ENCODE measurements around the gene SEC11A.

SEC11A gene

GRCh38 chr15:84669726-84670125 is 46.2 kb downstream of the SEC11A start:
- Histone ChIP-seq H3K9me3 (ENCODE audit: control insufficient read depth, insufficient read depth, low read length) (no peaks in the 10 kb centered on the region), H3K4me1 (ENCODE audit: control insufficient read depth, low read length) (no peaks in the 10 kb centered on the region), H3K9me2 (replicated peaks; ENCODE audit: control insufficient read depth, low read length) (no peaks in the 10 kb centered on the region), H3K27me3 (ENCODE audit: control insufficient read depth, low read length) (no peaks in the 10 kb centered on the region), H3K79me2 (ENCODE audit: control insufficient read depth, low read length) (no peaks in the 10 kb centered on the region), H4K20me1 (ENCODE audit: control insufficient read depth, insufficient read depth, low read depth, low read length) (no peaks in the 10 kb centered on the region), H3K4me3 (ENCODE audit: low read length) (no peak overlapping the region), H3K36me3 (ENCODE audit: control insufficient read depth, low read length) (peaks cover 39% of the 10 kb centered on the region), H3K4me2 (ENCODE audit: low read length) (no peak overlapping the region), H3F3A (ENCODE audit: control insufficient read depth, insufficient read depth) (no peaks in the 10 kb centered on the region), H3K27ac (ENCODE audit: low read depth, low read length) (no peak overlapping the region)
- TF ChIP-seq EZH2phosphoT487 (IDR thresholded peaks at IDR 0.05; ENCODE audit: borderline replicate concordance, low read length) (no peak), CTCF (IDR thresholded peaks at IDR 0.05; ENCODE audit: low read depth, low read length, poor library complexity, severe bottlenecking) (no peak)

GRCh38 chr15:84668221-84668982 is 47.5 kb downstream of the SEC11A start:
- TF ChIP-seq CTCF (IDR thresholded peaks at IDR 0.05; ENCODE audit: low read depth, low read length, poor library complexity, severe bottlenecking) (no peak), EZH2phosphoT487 (IDR thresholded peaks at IDR 0.05; ENCODE audit: borderline replicate concordance, low read length) (no peak)
- Histone ChIP-seq H3K4me2 (ENCODE audit: low read length) (no peak overlapping the region), H3K27ac (ENCODE audit: low read depth, low read length) (no peak overlapping the region), H3K79me2 (ENCODE audit: control insufficient read depth, low read length) (no peaks in the 10 kb centered on the region), H4K20me1 (ENCODE audit: control insufficient read depth, insufficient read depth, low read depth, low read length) (no peaks in the 10 kb centered on the region), H3K4me1 (ENCODE audit: control insufficient read depth, low read length) (no peaks in the 10 kb centered on the region), H3K9me3 (ENCODE audit: control insufficient read depth, insufficient read depth, low read length) (no peaks in the 10 kb centered on the region), H3F3A (ENCODE audit: control insufficient read depth, insufficient read depth) (no peaks in the 10 kb centered on the region), H3K9me2 (replicated peaks; ENCODE audit: control insufficient read depth, low read length) (no peaks in the 10 kb centered on the region), H3K4me3 (ENCODE audit: low read length) (no peak overlapping the region), H3K27me3 (ENCODE audit: control insufficient read depth, low read length) (no peaks in the 10 kb centered on the region), H3K36me3 (ENCODE audit: control insufficient read depth, low read length) (peaks cover 38% of the 10 kb centered on the region)

GRCh38 chr15:84666373-84666772 is 49.6 kb downstream of the SEC11A start:
- Histone ChIP-seq H4K20me1 (ENCODE audit: control insufficient read depth, insufficient read depth, low read depth, low read length) (no peaks in the 10 kb centered on the region), H3F3A (ENCODE audit: control insufficient read depth, insufficient read depth) (peaks cover 10% of the 10 kb centered on the region), H3K9me3 (ENCODE audit: control insufficient read depth, insufficient read depth, low read length) (no peaks in the 10 kb centered on the region), H3K4me3 (ENCODE audit: low read length) (no peak overlapping the region), H3K4me1 (ENCODE audit: control insufficient read depth, low read length) (no peaks in the 10 kb centered on the region), H3K36me3 (ENCODE audit: control insufficient read depth, low read length) (peaks cover 38% of the 10 kb centered on the region), H3K4me2 (ENCODE audit: low read length) (no peak overlapping the region), H3K79me2 (ENCODE audit: control insufficient read depth, low read length) (no peaks in the 10 kb centered on the region), H3K27ac (ENCODE audit: low read depth, low read length) (no peak overlapping the region), H3K9me2 (replicated peaks; ENCODE audit: control insufficient read depth, low read length) (no peaks in the 10 kb centered on the region), H3K27me3 (ENCODE audit: control insufficient read depth, low read length) (no peaks in the 10 kb centered on the region)
- TF ChIP-seq EZH2phosphoT487 (IDR thresholded peaks at IDR 0.05; ENCODE audit: borderline replicate concordance, low read length) (no peak), CTCF (IDR thresholded peaks at IDR 0.05; ENCODE audit: low read depth, low read length, poor library complexity, severe bottlenecking) (no peak)

All from DOHH2 (cell line).